ENCODE results near the gene DNAI1.
A peak's percentile ranks its signal among the peaks of the same experiment; 100 is the strongest.
"Not testable (repeated sequence)": the region's sequence is repeated elsewhere in the genome, so short reads cannot be mapped to it uniquely, and the experiment has no call there.

DNAI1 gene

DNA sequence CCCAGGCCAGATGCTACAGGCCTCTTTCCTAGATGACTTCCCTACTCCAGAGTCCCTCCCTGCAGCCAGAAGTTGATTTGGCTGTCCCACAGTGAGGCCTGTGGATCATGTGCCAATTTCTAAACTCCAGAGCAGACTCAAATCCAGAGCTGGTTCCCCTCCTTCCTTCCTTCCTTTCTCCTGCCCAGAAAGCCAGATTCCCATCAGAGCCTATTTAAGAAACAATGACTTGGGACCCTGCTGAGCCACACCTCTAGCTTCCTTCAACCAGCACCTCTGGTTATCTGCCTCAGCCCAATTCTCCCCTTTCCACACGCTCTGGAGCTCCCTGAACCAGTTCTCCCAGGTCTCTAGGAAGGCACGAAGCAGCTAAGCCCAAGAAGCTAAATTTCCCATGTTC, 7.5 kb upstream of the DNAI1 start:
- no peak for DNase-seq (ENCODE audit: low spot score)

DNA sequence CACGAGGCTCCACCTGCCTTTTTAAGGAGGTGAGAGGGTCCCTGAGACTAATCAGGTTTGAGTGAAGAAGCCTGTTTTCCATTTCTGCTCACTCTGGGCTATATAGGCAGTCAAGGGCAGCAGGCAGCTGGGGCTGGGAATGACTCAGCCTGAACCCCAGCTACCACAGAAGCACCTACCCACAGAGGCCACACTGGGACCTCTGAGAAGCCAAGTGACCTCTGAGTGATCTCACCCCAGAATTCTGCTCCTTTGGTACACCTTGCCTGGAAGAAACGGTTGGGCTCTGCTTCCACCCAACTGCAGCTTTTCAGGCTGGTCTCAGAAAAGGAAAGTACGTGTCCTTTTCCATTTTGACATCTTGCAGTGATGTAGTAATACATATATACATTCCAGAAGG, 7.1 kb upstream of the DNAI1 start:
- DNase-seq (ENCODE audit: low spot score), result peak; percentile 38

DNA sequence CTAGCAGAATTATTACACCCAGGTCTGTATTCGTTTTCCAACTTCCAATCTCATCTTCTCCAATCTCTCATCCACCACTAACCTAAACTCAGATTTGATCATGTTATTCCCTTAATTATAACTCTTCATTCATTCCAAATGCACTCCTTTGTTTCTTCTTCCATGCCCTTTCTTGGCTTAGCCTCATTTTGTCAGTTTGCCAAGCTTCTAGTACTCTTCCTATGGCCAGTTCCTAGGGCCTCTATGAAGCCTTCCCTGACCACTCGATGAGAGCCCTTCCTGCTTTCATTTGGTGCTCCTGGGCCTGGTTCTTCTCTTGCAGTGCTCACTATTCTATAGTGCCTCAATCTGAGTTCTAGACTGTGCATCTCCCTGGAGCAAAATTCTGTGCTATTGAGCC, 6.0 kb upstream of the DNAI1 start:
- no peak for DNase-seq (ENCODE audit: low spot score)

DNA sequence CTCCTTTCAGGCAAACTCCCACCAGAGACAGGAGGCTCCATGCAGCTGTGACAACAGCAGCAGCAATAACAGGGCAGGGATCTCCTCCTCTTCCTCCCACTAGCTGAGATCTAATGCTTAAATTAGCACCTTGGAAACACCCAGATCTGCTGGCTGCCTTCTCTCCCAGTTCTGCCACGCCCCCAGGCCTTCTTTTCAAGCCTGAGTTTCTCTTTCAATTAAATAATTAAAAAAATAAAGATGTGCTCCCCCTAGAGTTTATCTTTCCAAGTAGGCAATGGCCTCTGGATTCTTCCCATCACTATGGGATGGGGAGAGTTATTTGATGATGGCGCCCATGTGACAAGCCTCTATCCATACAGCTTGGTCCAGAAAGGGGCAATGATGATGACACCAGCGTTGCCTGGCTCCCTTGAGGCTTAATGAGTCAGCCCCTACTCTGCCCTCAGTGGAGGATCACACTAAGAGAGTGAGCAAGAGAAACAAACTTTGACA, 4.0 kb upstream of the DNAI1 start:
- peak; percentile 33 for DNase-seq (ENCODE audit: low spot score)

DNA sequence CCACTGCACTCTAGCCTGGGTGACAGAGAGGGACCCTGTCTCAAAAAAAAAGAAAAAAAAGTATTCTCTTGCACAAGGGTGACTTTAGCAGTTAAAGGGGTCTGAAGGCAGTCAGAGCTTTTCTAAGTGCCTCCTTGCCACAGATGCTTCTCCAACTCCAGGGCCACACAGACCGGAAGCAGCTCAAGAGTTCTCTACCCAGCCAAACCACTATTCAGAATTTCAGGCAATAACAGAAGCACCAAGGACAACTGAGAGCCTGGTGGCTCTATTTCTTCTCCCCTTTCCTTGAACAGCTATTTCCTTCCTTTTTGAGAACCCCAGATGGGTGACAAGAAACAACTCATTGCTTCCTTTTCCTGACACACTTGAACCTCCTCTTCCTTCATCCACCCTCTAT, 2.5 kb upstream of the DNAI1 start:
- DNase-seq (ENCODE audit: low spot score), result no peak

DNA sequence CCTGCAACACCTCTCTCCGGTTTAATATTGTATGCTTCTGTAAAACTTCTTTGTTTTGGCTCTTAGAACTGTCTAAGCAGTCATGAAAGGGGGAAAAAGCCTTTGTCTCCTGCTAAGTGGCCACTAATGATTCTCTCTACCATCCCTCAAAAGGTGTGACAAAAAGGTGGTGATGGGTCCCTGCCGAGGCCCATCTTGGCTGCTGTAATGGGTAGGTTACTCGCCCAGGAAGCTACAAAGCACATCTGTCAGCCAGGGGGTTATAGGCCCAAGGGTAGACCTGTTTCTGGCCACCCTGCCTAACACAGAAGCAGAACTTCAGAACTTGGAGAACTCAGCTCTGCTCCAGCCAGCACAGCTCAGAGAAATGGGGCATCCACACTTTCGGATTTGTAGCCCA, 1.9 kb upstream of the DNAI1 start:
- no peak for DNase-seq (ENCODE audit: low spot score)

DNA sequence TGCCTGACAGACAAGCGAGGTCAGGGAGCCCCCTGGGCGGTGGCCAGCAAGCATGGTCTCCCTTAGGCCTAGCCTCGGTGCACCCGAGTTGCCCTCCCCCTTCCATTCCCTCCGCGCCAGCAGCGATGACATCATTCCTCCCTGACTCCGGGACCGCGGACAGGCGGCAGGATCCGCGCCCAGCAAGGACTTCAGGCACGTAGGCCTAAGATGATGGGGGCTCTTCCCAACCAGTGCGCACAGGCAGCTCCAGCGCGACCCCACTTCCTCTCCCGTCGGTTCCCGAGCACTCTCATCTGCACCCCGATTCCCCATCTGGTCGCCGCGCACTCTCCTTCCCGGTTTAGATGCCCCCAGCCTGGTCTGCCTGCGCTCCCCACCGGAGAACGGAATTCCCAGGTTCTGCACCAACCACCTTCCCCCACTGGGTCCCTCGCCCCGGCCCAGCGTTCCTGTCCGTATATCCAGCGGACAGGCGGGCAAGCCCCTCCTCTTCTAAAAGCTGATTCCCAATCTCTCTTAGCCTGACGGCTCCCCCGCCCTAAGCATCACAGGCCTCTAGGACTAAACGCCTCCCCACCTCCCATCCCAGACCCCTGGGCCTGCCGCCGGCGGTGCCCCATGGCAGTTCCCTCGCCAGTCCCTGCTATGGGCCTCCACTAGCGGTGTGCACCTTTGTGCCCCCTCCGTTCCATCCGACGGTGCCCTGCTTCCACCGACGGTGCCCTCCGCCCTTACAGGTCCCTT, 1.2 kb upstream of the DNAI1 start:
- peak; percentile 85 for DNase-seq (ENCODE audit: low spot score)

DNA sequence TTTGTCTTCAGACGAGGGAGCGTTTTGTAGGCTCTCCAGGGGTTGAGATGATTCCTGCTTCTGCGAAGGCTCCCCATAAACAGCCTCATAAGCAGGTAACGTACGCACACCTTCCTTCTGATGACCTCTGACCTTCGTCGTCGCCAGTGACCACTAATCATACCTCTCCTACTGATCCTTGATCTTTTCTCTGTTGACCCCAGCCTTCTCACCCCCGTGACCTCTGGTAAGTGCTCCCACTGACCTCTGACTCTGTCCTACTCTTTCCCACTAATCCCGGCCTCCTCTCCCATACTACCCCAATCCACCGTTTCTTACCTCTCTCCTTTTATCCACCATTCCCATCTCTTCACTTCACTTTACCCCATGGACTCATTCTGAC, 345 bp downstream of the DNAI1 start:
- no peak for DNase-seq (ENCODE audit: low spot score)

DNA sequence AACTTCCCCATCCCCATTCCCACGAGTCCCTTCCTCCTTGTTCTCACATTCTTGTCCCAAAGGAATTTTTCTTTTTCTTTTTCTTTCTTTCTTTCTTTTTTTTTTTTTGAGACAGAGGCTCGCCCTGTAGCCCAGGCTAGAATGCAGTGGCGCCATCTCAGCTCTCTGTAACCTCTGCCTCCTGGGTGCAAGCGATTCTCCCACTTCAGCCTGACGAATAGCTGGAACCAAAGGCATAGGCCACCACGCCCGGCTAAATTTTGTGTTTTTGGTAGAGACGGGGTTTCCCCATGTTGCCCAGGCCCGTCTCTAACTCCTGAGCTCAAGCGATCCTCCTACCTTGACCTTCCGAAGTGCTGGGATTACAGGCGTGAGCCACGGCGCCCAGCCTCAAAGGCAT, 751 bp downstream of the DNAI1 start:
- DNase-seq (ENCODE audit: low spot score), result no peak

DNA sequence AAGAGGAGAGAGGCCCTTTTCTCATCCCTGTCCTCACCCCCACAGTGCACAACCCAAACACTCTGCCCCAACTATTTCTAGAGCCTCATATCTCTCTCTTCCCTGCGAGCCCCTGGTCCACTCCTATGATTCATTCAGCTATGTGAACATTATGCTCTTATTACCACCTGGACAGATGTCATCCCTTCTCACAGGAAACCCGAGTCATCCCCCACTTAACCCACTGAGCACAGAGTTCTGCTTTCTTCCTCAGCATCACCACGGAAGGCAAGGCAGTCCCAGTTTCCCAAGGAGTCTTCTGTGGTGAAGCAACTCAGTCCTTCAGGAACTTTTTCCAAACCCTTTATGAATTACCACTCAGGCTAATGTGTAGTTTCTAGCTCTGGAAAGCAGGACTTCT, 1.3 kb downstream of the DNAI1 start:
- DNase-seq (ENCODE audit: low spot score), result no peak

DNA sequence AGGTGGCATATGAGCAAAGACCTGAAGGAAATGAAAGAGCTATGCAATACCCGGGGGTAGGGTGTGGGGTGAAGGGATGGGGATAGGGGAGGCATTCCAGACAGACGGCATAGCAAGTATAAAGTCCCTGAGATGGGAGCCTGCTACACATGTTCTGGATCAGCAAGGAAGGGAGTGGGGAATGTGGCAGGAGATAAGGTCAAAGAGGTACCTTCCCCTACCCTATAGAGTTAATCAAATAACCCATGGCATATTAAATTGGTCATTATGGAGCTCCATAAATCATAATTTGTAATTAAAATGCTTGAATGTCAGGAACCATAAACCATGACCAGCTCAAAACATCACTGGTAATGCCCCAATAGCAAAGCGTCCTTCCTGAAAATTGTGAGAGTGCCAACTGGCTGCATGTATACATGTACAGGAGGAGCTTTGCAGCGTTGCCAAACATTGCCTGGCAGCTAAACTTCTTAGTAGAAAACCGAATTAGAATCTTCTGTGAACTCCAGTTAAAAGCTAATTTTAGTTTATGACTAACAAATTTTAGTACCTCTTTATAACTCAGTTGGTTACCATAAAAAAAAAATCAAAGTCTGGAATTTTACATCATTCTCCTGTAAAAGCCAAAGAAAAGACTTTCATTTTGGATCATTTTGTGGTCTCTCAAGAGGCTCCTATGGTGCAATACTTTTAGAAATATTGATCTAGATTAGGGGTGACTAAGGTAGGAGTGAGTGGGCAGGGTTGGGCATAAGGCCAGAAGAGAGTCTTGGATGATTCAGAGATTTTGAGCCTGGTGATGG, 4.7 kb downstream of the DNAI1 start:
- peak; percentile 31 for DNase-seq (ENCODE audit: low spot score)

DNA sequence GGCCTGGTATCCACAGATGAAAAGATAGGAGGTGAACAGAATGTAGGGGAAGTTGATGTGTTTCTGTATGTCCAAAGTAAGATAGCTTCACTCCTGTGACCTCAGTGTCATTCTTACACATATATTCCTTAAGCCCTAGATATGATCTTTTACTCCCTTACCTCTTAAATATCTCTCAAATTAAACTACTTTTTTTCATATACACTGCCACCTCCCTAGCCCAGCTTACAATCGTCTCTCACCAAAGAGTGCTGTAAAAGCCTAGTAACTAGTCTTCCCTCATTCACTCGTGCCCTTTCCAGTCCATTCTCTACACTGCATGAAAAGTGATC, 5.3 kb downstream of the DNAI1 start:
- no peak for DNase-seq (ENCODE audit: low spot score)

DNA sequence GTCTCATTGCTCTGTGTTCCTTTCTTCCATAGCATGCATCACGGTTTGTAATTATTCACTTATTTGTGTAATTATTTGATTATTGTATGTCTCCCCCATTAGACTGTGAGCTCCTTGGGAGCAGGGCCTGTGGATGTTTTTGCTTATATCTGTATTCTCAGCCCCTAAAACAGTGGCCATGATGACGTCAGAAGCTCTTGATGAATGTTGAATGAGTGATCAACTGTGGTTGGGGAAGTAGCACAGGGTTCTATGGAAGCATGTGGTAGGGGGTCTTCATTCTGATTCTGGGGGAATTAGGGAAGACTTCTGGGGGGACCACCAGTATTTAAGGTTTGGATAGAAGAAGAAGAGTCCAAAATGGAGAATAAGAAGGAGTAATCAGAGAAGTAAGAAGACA, 6.0 kb downstream of the DNAI1 start:
- no peak for DNase-seq (ENCODE audit: low spot score)

DNA sequence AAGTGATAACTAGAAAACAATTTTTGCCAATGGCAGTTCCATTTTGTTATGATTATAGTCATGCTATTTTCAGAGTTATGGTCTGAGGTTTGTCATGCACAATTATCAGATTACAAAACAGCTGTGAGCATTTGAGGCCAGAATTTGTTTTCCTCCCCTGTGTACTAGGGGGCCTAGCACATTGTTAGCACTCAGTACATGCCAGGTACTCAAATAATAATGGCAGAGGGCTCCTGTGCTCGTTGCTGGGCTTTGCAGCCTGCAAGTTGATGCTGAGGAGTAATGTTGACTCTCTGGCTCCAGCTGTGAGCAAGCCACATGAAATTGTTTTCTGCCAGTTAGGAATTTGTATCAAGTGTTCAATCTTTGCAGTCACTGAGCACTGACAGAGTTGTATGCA, 6.9 kb downstream of the DNAI1 start:
- DNase-seq (ENCODE audit: low spot score), result no peak

DNA sequence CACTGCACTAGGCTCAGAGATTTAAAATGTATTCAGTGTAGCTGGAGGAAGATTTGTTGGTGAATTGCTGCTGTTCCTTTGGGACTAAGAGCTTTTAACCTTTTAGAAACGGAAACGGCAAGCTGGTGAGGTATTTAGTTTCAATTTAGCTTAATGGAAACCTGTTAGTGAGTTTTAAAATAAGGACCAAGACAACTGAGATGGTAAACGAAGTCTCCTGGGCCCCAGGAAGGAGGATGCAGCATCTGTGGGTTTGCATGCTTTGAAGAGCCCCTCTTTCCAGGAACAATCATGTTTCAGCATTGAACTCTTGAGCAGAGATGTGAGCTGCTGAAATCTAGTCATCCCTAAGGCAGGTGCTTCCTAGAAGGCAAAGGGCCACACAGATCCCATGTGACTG, 16.5 kb downstream of the DNAI1 start:
- no peak for DNase-seq (ENCODE audit: low spot score)

DNA sequence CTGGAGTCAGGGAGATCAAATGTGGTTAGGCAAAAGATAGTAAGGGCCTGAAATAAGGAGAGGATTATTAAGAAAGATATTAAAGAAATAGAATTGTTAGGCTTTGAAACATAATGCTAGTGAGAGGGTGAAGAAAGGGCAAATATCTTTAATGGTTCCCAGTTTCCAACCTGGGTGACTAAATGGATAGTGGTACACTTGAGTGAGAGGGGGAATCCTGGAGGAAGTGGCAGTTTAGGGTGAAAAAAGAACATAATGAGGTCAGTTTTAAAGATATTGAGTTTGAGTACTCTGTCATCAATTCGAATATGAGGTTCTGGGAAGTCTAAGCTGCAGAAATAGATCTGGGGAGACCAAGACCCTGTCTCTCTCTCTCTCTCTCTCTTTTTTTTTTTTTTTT, 18.9 kb downstream of the DNAI1 start:
- no peak for DNase-seq (ENCODE audit: low spot score)

DNA sequence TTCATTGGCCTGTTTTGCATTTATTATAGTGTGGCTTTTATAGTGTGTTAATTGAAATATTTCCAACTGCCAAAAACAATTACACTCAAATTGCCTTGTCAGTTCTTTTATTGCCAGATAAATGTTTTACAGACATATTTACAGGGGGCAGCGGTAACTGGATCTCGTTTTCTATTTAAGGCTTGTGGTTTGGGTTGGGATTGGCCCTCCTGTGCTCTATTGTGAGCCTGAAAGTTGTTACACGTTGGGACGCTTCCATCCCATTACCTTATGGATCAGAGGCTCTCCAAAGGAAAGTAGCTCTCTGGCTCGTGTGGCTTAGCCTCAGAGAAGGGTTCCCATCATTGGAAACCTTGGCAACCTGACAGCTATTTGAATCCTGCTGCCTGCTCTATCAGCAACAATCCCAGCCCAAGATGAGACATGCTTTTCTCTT, 20.8 kb downstream of the DNAI1 start:
- no peak for DNase-seq (ENCODE audit: low spot score)

DNA sequence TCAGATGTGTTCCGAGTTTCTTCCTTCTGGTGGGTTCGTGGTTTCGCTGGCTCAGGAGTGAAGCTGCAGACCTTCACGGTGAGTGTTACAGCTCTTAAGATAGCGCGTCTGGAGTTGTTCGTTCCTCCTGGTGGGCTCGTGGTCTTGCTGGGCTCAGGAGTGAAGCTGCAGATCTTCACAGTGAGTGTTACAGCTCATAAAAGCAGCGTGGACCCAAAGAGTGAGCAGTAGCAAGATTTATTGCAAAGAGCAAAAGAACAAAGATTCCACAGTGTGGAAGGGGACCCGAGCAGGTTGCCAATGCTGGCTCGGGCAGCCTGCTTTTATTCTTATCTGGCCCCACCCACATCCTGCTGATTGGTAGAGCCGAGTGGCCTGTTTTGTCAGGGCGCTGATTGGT, 23.0 kb downstream of the DNAI1 start:
- not testable (repeated sequence) for DNase-seq (ENCODE audit: low spot score)

DNA sequence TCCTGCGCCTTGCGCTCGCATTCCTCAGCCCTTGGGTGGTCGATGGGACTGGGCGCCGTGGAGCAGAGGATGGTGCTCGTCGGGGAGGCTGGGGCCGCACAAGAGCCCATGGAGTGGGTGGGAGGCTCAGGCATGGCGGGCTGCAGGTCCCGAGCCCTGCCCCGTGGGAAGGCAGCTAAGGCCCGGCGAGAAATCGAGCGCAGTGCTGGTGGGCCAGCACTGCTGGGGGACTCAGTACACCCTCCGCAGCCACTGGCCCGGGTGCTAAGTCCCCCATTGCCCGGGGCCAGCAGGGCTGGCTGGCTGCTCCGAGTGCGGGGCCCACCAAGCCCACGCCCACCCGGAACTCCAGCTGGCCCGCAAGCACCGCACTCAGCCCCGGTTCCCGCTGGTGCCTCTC, 24.1 kb downstream of the DNAI1 start:
- not testable (repeated sequence) for DNase-seq (ENCODE audit: low spot score)

DNA sequence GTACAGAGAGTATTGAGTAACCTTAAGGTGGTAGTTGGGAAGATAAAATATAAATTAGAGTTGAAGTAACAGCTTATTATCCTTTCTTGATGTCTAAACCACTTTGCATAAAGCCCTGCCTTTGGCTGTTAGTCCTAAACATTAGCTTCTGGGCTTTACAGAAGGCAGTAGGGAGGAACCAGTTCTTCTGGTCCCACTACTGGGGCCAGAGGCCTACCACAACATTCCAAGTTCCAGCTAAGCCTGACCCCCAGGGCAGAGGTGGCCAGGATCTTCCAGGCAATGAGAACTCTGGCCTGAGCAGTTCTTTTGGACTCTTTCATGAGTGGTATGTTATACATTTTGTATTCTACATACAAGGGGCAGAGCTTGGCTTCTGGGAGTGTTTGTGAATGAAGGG, 26.1 kb downstream of the DNAI1 start:
- no peak for DNase-seq (ENCODE audit: low spot score)

DNA sequence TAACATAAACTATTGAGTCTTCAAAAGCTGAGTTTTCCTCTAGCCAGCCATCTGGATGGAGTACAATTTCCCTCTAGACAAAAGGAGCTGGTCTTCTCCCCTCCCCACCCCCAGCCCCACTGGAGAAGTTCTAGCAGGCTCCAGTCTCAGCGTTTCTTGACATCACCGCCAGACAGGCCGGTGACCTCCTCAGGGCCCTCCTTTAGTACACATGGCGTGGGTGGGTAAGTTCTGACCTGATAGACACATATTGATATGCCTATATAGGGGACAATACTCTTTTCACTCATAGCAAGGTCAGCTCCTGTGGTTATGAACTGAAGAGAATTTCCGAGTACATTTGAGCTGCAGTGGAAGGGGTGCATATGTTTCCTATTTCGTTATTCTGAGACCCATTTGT, 27.2 kb downstream of the DNAI1 start:
- no peak for DNase-seq (ENCODE audit: low spot score)

DNA sequence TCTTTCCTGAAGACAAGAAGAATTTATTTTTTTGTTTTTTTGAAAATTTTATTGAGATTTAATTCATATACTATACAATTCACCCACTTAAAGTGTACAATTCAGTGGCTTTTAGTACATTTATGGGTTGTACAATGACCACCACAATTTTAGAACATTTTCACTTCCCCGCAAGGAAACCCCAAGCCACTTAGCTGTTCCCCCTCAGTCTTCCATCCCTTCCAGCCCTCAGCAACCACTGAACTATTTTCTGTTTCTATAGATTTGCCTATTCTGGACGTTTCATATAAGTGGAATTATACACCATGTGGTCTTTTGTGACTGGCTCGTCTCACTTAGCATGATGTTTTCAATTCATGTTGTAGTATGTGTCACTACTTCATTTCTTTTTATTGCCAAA, 28.0 kb downstream of the DNAI1 start:
- DNase-seq (ENCODE audit: low spot score), result no peak

DNA sequence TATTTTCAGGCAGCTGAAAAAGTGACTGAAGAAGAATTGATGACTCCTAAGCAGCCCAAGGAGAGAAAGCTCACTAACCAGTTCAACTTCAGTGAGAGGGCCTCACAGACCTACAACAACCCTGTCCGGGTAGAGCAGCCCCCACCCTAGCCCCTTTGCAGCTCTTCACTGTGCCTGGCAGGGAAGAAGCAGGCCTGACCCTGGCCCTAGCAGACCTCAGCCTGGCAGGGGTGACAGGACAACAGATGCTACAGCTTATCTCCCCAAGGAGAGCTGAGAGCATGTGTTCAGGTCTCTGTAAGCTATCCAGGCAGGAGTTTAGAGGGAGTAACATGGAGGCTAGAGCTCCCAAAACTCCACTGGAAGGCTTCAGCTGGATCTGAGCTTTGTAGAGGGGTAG, 31.8 kb downstream of the DNAI1 start:
- DNase-seq (ENCODE audit: low spot score), result no peak

DNA sequence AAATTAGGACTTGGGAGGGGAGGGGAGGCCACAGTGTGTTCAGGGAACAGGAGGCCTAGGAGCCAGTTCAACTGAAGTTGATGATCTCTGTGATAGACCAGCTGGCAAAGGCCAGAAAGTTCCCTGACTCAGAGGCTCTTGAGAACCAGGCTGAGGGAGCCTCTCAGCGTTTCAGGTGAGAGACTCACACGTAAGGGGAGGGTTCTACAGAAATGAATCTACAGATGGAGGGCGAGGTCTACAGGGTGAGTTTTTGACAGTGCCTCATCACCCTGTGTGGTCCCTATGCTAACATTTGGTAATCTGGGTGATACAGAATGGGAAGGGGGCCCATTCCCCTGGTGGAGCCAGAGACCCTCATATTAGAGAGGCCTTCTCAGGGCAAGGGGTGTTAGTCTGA, 32.2 kb downstream of the DNAI1 start:
- no peak for DNase-seq (ENCODE audit: low spot score)
